CD4-positive, alpha-beta T cell treated with Interleukin-10 for 1 hour (primary cell): ENCODE results near the gene PDGFA.
"Not testable (repeated sequence)": the region's sequence is repeated elsewhere in the genome, so short reads cannot be mapped to it uniquely, and the experiment has no call there.

Experiments used
- DNase-seq: peaks from one replicate; pipeline ENCODE4 v3.0.0-alpha.2; 2020

PDGFA gene

GRCh38 chr7:551615-551970 lies 31.9 kb upstream of the PDGFA start:
- not testable (repeated sequence) for DNase-seq

GRCh38 chr7:550881-551614 lies 31.4 kb upstream of the PDGFA start:
- no peak for DNase-seq

GRCh38 chr7:549891-550625 lies 30.4 kb upstream of the PDGFA start:
- no peak for DNase-seq

- DNase-seq = no peak
These were observed 29.6 kb upstream of the PDGFA start for GRCh38 chr7:549066-549890.

- no peak for DNase-seq
These were observed 28.8 kb upstream of the PDGFA start for GRCh38 chr7:548401-548800.

DNA sequence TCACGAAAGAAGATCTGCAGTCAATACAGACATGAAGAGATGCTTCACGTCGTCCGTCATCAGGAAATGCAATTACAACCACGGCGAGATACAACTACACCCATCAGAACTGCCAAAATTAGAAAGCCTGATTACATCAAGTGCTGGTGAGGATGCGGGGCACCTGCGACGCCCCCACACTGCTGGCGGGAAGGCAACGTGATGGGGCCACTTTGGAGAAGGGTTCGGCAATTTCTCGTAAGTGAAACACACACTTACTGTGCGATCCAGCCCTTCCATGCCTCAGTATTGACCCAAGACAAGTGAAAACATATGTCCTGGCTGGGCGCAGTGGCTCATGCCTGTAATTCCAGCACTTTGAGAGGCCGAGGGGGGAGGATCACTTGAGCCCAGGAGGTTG lies 25.8 kb upstream of the PDGFA start:
- no peak for DNase-seq

- no peak for DNase-seq
These were observed 24.9 kb upstream of the PDGFA start for GRCh38 chr7:544338-545221.

GRCh38 chr7:543501-544337 lies 24.1 kb upstream of the PDGFA start:
- DNase-seq = no peak

DNA sequence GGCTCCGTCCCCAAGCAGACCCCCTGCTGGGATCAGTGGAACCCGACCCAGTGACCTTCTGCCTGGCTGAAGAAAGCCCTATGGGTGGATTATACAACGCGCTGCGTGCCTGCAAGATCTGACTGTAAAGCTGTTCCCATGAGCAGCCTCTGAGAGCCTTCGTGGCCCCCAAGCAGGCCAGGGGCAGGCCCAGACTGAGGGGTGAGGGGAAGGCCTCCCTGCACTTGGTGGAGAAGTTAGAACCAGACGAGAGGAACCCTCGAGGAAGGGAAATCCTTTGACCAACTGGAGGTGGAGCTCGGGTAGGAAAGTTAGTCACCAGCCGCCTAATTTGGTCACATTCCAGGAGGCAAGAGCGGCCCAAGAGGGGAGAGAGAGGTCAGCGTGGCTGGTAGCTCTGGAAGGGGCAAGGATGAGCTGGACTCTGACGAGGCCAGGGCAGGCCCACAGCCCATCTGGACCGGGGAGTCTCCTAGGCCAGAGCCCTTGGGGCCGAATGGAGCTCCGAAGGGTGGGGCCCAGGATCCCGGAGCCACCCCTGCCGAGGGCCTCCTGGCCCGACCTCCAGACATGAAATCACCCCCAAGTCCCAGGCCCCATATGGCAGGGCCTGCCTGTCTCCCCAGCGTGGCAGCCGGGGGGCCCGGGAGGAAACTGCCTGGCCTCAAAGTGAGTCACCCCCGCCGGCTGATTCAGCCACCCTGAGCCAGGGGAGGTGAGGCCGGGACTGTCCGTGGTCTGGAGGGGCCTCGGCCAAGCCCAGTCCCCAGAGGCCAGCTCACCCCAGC lies 23.3 kb upstream of the PDGFA start:
- no peak for DNase-seq

DNA sequence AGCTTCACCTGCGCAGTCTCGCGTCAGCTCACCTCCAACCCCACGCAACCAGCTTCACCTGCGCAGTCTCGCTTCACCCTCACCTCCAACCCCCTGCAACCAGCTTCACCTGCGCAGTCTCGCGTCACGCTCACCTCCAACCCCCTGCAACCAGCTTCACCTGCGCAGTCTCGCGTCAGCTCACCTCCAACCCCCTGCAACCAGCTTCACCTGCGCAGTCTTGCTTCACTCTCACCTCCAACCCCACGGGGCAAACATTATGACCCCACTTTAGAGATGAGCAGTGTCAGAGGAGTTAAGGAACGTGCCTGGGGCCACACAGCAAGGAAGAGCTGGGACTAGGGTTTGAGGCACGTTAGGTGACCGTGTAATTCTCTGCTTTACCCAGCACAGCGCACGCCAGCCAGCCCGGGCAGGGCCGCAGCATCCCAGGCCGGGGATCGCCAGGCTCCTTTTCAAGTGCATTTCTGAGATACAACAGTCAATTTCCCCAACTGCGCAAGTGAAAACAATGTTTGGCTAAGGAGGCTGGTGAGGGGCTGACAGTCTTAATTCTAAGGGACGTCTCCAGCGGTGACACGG lies 22.6 kb upstream of the PDGFA start:
- DNase-seq = no peak

- DNase-seq = no peak
These were observed 22.0 kb upstream of the PDGFA start for GRCh38 chr7:541661-542060.

DNA sequence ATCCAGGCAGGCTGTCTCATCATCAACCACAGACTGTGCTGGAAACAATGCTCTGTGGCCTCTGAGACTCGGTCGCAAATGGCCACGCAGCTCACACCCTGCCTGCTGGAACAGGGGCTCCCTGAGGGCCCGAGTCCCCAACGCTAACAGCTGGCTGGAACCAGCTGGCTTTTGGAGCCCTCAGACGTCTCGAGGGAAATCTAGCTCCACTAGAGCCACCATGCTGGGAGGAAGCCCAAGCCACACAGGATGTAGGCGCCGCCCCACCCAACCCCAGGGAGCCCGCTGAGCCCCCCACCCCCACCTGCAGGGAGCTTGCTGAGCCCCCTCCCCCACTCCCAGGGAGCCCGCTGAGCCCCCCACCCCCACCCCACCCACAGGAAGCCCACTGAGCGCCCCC lies 21.4 kb upstream of the PDGFA start:
- no peak for DNase-seq

DNA sequence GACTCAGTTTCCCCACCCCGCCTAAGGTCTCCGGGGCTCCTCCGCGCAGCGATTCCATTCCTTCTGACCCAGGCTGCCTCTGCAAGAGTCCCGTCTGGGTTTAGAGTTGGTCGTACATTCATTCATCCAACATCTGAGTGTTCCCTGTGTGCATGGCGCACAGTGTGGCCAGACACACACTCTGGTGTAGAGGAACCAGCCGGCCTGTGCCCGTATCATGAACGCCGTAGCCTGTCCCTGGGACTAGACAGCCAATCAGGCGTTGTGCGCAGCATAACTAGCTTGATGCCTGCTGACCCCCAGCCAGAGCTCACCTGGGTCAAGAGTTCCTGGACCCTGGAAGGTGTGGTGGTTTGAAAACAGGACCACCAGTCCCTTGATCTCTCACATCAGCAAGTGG lies 20.9 kb upstream of the PDGFA start:
- DNase-seq = no peak

DNA sequence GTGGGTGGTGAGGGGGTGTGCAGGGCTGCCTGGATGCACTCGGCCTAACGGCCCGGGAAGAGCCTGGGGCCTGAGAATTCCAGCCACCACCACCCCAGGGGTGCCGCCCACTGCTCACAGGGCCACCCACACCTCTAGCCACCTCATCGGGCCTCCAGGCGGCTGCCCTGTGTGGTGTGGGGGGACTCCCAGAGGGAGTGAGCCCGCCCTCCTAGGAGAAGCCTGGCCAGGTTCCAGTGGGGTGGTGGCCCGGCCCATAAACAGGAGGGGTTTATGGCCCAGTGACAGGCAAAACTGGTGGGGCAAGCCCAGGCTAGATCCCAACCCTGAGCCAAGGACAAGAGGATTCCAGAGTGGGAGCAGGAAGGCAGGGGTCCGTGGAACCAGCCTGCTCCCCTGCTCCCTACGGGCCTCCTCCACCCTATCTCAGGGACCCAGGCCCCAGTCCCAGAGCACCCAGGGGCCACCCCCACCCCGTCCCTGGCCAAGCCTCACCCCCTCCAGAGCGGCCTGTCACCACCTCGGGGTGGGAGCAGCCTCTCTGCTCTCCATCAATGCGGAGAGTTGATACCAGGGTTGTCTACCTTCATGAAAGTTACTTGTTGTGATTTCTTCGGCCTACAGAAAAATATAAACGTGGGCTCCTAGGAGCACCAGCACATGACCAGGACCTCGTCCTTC lies 20.2 kb upstream of the PDGFA start:
- DNase-seq = no peak

GRCh38 chr7:538764-539685 lies 19.4 kb upstream of the PDGFA start:
- DNase-seq = no peak

DNA sequence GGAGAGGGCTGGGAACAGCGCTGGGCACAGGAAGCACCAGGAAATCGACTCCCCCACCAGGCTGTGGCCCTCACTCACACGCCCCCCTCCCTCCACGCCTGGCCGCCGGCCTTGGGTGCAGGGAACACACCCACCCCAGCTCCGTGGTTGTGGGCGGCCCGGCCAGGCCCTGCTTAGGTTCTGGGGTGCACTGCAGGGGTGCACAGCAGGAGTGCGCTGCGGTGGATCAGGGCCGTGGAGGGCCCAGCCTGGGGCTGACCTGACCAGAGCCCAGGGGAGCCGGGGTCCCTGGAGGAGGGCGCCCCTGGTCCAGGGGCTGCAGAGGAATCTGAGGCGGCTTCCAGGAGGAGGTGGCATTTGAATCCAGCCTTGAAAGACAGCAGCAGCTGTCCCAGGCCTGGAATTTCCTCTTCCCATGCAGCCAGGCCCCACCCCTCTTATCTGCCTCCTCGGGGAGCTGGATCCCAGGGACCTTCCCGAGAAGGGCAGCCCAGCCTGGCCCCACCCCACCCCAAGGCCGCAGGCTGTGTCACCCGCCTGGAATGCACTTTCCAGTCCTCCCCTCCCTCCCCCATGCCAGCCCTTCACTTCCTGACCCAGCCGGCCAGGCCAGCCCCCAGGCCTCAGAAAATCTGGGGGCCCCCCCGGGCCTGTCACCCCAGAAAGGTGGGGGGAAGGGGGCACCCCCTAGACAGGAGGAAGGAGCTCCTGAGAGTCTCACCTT lies 18.4 kb upstream of the PDGFA start:
- no peak for DNase-seq

- no peak for DNase-seq
These were observed 16.6 kb upstream of the PDGFA start for GRCh38 chr7:536231-536630.

DNA sequence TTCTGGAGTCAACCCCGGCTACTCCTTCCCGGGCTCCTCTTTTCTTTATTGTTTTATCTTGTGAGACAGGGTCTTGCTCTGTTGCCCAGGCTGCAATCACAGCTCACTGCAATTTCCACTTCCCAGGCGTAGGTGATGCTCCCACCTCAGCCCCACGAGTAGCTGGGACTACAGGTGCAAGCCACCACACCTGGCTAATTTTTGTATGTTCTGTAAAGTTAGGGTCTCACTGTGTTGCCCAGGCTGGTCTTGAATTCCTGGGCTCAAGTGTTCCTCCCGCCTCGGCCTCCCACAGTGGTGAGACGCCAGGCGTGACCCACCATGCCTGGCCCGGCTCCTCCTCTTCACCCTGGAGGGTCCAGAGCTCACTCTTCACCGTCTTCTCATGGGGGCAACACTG lies 15.3 kb upstream of the PDGFA start:
- DNase-seq = no peak
